MM.1S (cell line): ENCODE results near the gene ACRBP.
A peak's percentile ranks its signal among the peaks of the same experiment; 100 is the strongest.

ENCODE experiments used
- DNase-seq: peaks from one replicate; pipeline ENCODE4 v3.0.0-alpha.2; 2015
- H2AFZ ChIP-seq: fragments of 300-600 bp; sonication (generic); 2 replicates; pipeline ENCODE4 v1.6.0; 2016; ENCODE audit warnings: antibody characterized with exemption, low read length
- H3F3A ChIP-seq: fragments of 300-600 bp; sonication (generic); 2 replicates; pipeline ENCODE4 v1.6.1; 2016; ENCODE audit warnings: mild to moderate bottlenecking, antibody characterized with exemption, low read length, moderate library complexity, mixed read lengths; ENCODE audit not compliant: insufficient read depth
- H3K27ac ChIP-seq: fragments of 300-600 bp; sonication (generic); 2 replicates; pipeline ENCODE4 v1.5.1; 2016; ENCODE audit warnings: mild to moderate bottlenecking, low read length
- H3K27me3 ChIP-seq: fragments of 300-600 bp; sonication (generic); replicated peaks from 2 replicates; pipeline ENCODE4 v1.6.0; 2016; ENCODE audit warnings: low read length; ENCODE audit not compliant: insufficient read depth
- H3K36me3 ChIP-seq: fragments of 300-600 bp; sonication (generic); replicated peaks from 2 replicates; pipeline ENCODE4 v1.6.1; 2016; ENCODE audit warnings: mild to moderate bottlenecking, low read length, mixed read lengths; ENCODE audit not compliant: insufficient read depth
- H3K4me1 ChIP-seq: fragments of 300-600 bp; sonication (generic); 2 replicates; pipeline ENCODE4 v1.6.1; 2016; ENCODE audit warnings: low read length, mixed read lengths
- H3K4me2 ChIP-seq: fragments of 300-600 bp; sonication (generic); 2 replicates; pipeline ENCODE4 v1.6.0; 2016; ENCODE audit warnings: low read depth, low read length
- H3K4me3 ChIP-seq: fragments of 300-600 bp; sonication (generic); 2 replicates; pipeline ENCODE4 v1.5.1; 2016; ENCODE audit warnings: low read length, mixed read lengths
- H3K79me2 ChIP-seq: fragments of 300-600 bp; sonication (generic); 2 replicates; pipeline ENCODE4 v1.6.1; 2016; ENCODE audit warnings: mixed run types, low read length, mixed read lengths
- H3K9ac ChIP-seq: fragments of 300-600 bp; sonication (generic); 2 replicates; pipeline ENCODE4 v1.6.1; 2016; ENCODE audit warnings: low read length, mixed read lengths
- H3K9me2 ChIP-seq: fragments of 300-600 bp; sonication (generic); replicated peaks from 2 replicates; pipeline ENCODE4 v1.6.1; 2016; ENCODE audit warnings: mild to moderate bottlenecking, low read length, mixed read lengths; ENCODE audit not compliant: insufficient read depth
- H3K9me3 ChIP-seq: fragments of 300-600 bp; sonication (generic); replicated peaks from 2 replicates; pipeline ENCODE4 v1.6.1; 2016; ENCODE audit warnings: mild to moderate bottlenecking, low read length, mixed read lengths; ENCODE audit not compliant: insufficient read depth
- H4K20me1 ChIP-seq: fragments of 300-600 bp; sonication (generic); 2 replicates; pipeline ENCODE4 v1.6.1; 2016; ENCODE audit warnings: mild to moderate bottlenecking, low read length, moderate library complexity, mixed read lengths; ENCODE audit not compliant: insufficient read depth
- CTCF ChIP-seq: fragments of 300-600 bp; sonication (generic); IDR thresholded peaks from 2 replicates; pipeline ENCODE4 v1.5.1; 2016; ENCODE audit warnings: antibody characterized with exemption, low read length, mixed read lengths
- EZH2 ChIP-seq: fragments of 300-600 bp; sonication (generic); optimal IDR thresholded peaks from 2 replicates; pipeline ENCODE3; 2017; ENCODE audit warnings: low read depth, mild to moderate bottlenecking, antibody characterized with exemption, low read length, mixed read lengths
- EZH2phosphoT487 ChIP-seq: fragments of 300-600 bp; sonication (generic); IDR thresholded peaks from 2 replicates; pipeline ENCODE4 v1.6.1; 2018; ENCODE audit warnings: antibody characterized with exemption, low read length

ACRBP gene

GRCh38 chr12:6612247-6612646, 35.0 kb downstream of the ACRBP start:
- Histone ChIP-seq H4K20me1 (no peaks in the 10 kb centered on the region), H3K9me2 (no peaks in the 10 kb centered on the region), H3K27me3 (no peaks in the 10 kb centered on the region), H3F3A (peaks cover 33% of the 10 kb centered on the region), H2AFZ (peak overlapping the region; percentile 50; the same call in 1 of the 2 replicates), H3K4me3 (no peak overlapping the region), H3K36me3 (no peaks in the 10 kb centered on the region), H3K4me1 (peaks cover 29% of the 10 kb centered on the region), H3K9ac (no peak overlapping the region), H3K9me3 (no peaks in the 10 kb centered on the region), H3K4me2 (peak overlapping the region; percentile 27; the same call in 1 of the 2 replicates), H3K79me2 (no peaks in the 10 kb centered on the region), H3K27ac (peak overlapping the region; percentile 27; the same call in 1 of the 2 replicates)
- DNase-seq, result peak; percentile 23
- TF ChIP-seq EZH2phosphoT487 (no peak), CTCF (no peak), EZH2 (no peak)

- H3K27ac ChIP-seq, result peak overlapping the region; percentile 7; the same call in 1 of the 2 replicates
- H2AFZ ChIP-seq, result no peak overlapping the region
Observed at GRCh38 chr12:6608592-6609281, 38.5 kb downstream of the ACRBP start.

GRCh38 chr12:6607751-6608591, 39.3 kb downstream of the ACRBP start:
- Histone ChIP-seq H3K9me3 (no peaks in the 10 kb centered on the region), H3K9me2 (no peaks in the 10 kb centered on the region), H3K4me2 (peak overlapping the region; percentile 44; the same call in 1 of the 2 replicates), H2AFZ (no peak overlapping the region; the same call in 1 of the 2 replicates), H3K79me2 (peaks cover 36% of the 10 kb centered on the region), H3K27ac (peak overlapping the region; percentile 26; the same call in 1 of the 2 replicates), H3K36me3 (no peaks in the 10 kb centered on the region), H3K4me3 (peak overlapping the region; percentile 1; the same call in 1 of the 2 replicates), H3K9ac (peak overlapping the region; percentile 0; the same call in 1 of the 2 replicates), H3K4me1 (peaks cover 42% of the 10 kb centered on the region), H3F3A (peaks cover 35% of the 10 kb centered on the region), H3K27me3 (no peaks in the 10 kb centered on the region), H4K20me1 (no peaks in the 10 kb centered on the region)
- TF ChIP-seq CTCF (no peak), EZH2 (no peak), EZH2phosphoT487 (no peak)
- peak; percentile 57 for DNase-seq

More at GRCh38 chr12:6608592-6609281, 38.5 kb downstream of the ACRBP start:
- TF ChIP-seq EZH2phosphoT487 (no peak), EZH2 (no peak), CTCF (no peak)
- no peak overlapping the region for H3K9ac ChIP-seq
- H4K20me1 ChIP-seq, result no peaks in the 10 kb centered on the region
- no peaks in the 10 kb centered on the region for H3K9me2 ChIP-seq
- H3K27me3 ChIP-seq, result no peaks in the 10 kb centered on the region
- peaks cover 40% of the 10 kb centered on the region for H3K4me1 ChIP-seq
- H3K4me3 ChIP-seq, result no peak overlapping the region
- H3K9me3 ChIP-seq, result no peaks in the 10 kb centered on the region
- H3K4me2 ChIP-seq, result no peak overlapping the region
- peaks cover 40% of the 10 kb centered on the region for H3F3A ChIP-seq
- peaks cover 28% of the 10 kb centered on the region for H3K79me2 ChIP-seq
- no peaks in the 10 kb centered on the region for H3K36me3 ChIP-seq
- DNase-seq, result no peak
